ENCODE data around the gene TPM4.

DNA sequence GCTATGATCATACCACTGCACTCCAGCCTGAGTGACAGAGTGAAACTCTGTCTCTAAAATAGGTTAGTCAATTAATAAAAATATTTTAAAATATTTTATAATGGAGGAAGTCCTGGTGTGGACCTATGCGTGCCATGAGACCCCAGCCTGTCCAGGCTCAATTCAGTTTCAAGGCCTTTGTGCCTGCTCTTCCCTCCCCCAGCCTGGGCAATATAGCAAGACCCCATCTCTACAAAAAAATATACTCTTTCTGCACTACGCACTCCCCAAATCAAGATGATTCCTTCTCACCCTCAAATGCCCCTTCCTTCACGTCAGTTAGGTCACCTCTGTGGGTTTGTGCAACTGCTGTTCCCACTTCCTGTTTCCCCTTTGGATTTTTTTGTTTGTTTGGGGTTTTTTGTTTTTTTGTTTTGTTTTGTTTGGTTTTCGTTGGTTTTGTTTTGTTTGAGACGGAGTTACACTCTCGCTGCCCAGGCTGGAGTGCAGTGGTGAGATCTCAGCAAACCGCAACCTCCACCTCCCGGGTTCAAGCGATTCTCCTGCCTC, 65.8 kb downstream of the TPM4 start:
- TF ChIP-seq POLR2A (IDR thresholded peaks at IDR 0.05; ENCODE audit: low read depth, low read length) (no peak), POLR2AphosphoS5 (IDR thresholded peaks at IDR 0.05; ENCODE audit: low read depth, low read length) (no peak), TAF1 (IDR thresholded peaks at IDR 0.05; ENCODE audit: borderline replicate concordance, low read depth, low read length) (no peak)
